GM12872 (cell line): ENCODE results near the gene TCF4.

Experiments used
- TF ChIP-seq, protein P1 (sequence below): IDR thresholded peaks from 3 replicates; pipeline ENCODE4 v1.5.1; 2011; ENCODE audit warnings: low read depth, mild to moderate bottlenecking, low read length, moderate library complexity; ENCODE audit not compliant: insufficient read depth

TCF4 gene

GRCh38 chr18:55232506-55232905 lies 355.5 kb downstream of the TCF4 start:
- TF ChIP-seq, protein P1, sequence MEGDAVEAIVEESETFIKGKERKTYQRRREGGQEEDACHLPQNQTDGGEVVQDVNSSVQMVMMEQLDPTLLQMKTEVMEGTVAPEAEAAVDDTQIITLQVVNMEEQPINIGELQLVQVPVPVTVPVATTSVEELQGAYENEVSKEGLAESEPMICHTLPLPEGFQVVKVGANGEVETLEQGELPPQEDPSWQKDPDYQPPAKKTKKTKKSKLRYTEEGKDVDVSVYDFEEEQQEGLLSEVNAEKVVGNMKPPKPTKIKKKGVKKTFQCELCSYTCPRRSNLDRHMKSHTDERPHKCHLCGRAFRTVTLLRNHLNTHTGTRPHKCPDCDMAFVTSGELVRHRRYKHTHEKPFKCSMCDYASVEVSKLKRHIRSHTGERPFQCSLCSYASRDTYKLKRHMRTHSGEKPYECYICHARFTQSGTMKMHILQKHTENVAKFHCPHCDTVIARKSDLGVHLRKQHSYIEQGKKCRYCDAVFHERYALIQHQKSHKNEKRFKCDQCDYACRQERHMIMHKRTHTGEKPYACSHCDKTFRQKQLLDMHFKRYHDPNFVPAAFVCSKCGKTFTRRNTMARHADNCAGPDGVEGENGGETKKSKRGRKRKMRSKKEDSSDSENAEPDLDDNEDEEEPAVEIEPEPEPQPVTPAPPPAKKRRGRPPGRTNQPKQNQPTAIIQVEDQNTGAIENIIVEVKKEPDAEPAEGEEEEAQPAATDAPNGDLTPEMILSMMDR: no peak

GRCh38 chr18:55229682-55230081 lies 358.3 kb downstream of the TCF4 start:
- TF ChIP-seq, protein P1: no peak

DNA sequence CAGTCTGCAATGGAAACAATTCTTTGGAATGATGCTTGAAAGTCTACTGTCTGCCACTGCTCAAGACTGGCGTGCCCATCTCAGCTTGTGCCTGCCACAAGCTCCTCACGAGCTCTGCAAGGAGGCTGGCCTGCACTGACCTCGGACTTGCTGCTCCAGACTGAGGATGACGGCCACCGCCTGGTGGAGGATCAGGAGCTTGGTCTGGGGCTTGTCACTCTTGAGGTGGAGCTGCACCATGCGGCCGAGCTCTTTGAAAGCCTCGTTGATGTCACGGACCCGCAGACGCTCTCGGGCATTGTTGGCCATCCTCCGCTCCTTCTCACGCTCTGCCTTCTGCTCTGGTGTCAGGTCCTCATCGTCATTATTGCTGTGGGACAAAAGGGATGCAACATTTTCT lies 359.3 kb downstream of the TCF4 start:
- TF ChIP-seq, protein P1: no peak

GRCh38 chr18:55228191-55228590 lies 359.8 kb downstream of the TCF4 start:
- TF ChIP-seq, protein P1: no peak

GRCh38 chr18:55227771-55228170 lies 360.2 kb downstream of the TCF4 start:
- TF ChIP-seq, protein P1: no peak

GRCh38 chr18:55226044-55226443 lies 361.9 kb downstream of the TCF4 start:
- TF ChIP-seq, protein P1: no peak

DNA sequence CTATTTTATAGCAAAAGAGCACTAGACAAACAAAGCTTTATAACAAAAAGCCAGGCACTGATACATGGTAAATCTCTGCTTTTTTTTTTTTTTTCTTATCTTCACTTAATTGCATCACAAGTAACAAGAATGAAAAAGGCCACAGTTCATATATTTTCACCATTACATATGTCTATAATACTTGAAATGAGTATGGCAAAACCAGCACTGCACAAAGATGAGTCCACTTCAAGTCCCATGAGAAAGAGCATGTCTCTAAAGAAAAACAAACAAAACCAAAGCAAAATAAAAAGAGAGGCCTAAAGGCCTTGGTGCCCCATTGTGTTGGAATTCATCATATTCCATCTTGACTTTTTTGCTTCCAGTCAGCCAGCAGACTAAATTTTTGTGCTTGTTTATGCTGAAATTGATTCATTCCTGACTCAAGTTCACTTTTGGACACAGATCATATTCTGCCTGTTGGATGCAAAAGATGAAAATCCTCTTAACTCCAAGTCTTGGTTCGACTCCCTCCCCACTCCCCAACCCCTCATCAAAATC lies 363.8 kb downstream of the TCF4 start:
- TF ChIP-seq, protein P1: no peak
